ENCODE results near the gene GRK3.
"Not testable (repeated sequence)": the region's sequence is repeated elsewhere in the genome, so short reads cannot be mapped to it uniquely, and the experiment has no call there.

The GRK3 gene

GRCh38 chr22:25574736-25575135 is 10.3 kb downstream of the GRK3 start:
- no peak for DNase-seq

GRCh38 chr22:25575674-25576392 is 11.4 kb downstream of the GRK3 start:
- not testable (repeated sequence) for DNase-seq

GRCh38 chr22:25581452-25581851 is 17.0 kb downstream of the GRK3 start:
- not testable (repeated sequence) for DNase-seq

GRCh38 chr22:25582946-25583345 is 18.5 kb downstream of the GRK3 start:
- DNase-seq, result peak in 1 of 2 experiments; percentile 25

GRCh38 chr22:25584993-25585392 is 20.5 kb downstream of the GRK3 start:
- DNase-seq, result not testable (repeated sequence)

GRCh38 chr22:25589664-25590063 is 25.2 kb downstream of the GRK3 start:
- not testable (repeated sequence) for DNase-seq

GRCh38 chr22:25593323-25593722 is 28.8 kb downstream of the GRK3 start:
- not testable (repeated sequence) for DNase-seq

- no peak for DNase-seq
These were observed 34.1 kb downstream of the GRK3 start for GRCh38 chr22:25598609-25599008.

- no peak for DNase-seq
These were observed 38.0 kb downstream of the GRK3 start for GRCh38 chr22:25602445-25602844.

- no peak for DNase-seq
These were observed 38.4 kb downstream of the GRK3 start for GRCh38 chr22:25602916-25603315.

- not testable (repeated sequence) for DNase-seq
These were observed 40.7 kb downstream of the GRK3 start for GRCh38 chr22:25605146-25605545.

- not testable (repeated sequence) for DNase-seq
These were observed 41.1 kb downstream of the GRK3 start for GRCh38 chr22:25605565-25605964.

GRCh38 chr22:25611284-25611683 is 46.8 kb downstream of the GRK3 start:
- not testable (repeated sequence) for DNase-seq

GRCh38 chr22:25613131-25613530 is 48.7 kb downstream of the GRK3 start:
- not testable (repeated sequence) for DNase-seq

- not testable (repeated sequence) for DNase-seq
These were observed 49.1 kb downstream of the GRK3 start for GRCh38 chr22:25613558-25613957.

GRCh38 chr22:25614791-25615190 is 50.3 kb downstream of the GRK3 start:
- DNase-seq, result not testable (repeated sequence)

GRCh38 chr22:25621986-25622385 is 57.5 kb downstream of the GRK3 start:
- DNase-seq, result no peak

- no peak for DNase-seq
These were observed 58.8 kb downstream of the GRK3 start for GRCh38 chr22:25623310-25623734.

- no peak for DNase-seq
These were observed 59.4 kb downstream of the GRK3 start for GRCh38 chr22:25623851-25624250.

- no peak for DNase-seq
These were observed 60.0 kb downstream of the GRK3 start for GRCh38 chr22:25624476-25624875.

- not testable (repeated sequence) for DNase-seq
These were observed 61.5 kb downstream of the GRK3 start for GRCh38 chr22:25625747-25626623.

- DNase-seq, result no peak
These were observed 62.1 kb downstream of the GRK3 start for GRCh38 chr22:25626624-25626990.

GRCh38 chr22:25627271-25627852 is 62.9 kb downstream of the GRK3 start:
- DNase-seq, result no peak

GRCh38 chr22:25628494-25628893 is 64.0 kb downstream of the GRK3 start:
- DNase-seq, result no peak
